ENCODE results near the gene KCNJ3.

- no peak for TF ChIP-seq CTCF (IDR thresholded peaks at IDR 0.05)
- no peak for TF ChIP-seq POLR2A (IDR thresholded peaks at IDR 0.05)
Observed at GRCh38 chr2:154689158-154689557, 9.3 kb upstream of the KCNJ3 start.
